Urothelium cell line (cell line): ENCODE results near the gene FGD3.
"Not testable (repeated sequence)": the region's sequence is repeated elsewhere in the genome, so short reads cannot be mapped to it uniquely, and the experiment has no call there.

Source experiments
- DNase-seq: peaks from one replicate; pipeline ENCODE4 v3.0.0; 2011; ENCODE audit warnings: low spot score, mixed read lengths
- FAIRE-seq: peaks from 2 replicates; lab custom pipeline; 2011; peaks lifted over from hg19 to GRCh38; lab: Jason Lieb, UNC

The FGD3 gene

DNA sequence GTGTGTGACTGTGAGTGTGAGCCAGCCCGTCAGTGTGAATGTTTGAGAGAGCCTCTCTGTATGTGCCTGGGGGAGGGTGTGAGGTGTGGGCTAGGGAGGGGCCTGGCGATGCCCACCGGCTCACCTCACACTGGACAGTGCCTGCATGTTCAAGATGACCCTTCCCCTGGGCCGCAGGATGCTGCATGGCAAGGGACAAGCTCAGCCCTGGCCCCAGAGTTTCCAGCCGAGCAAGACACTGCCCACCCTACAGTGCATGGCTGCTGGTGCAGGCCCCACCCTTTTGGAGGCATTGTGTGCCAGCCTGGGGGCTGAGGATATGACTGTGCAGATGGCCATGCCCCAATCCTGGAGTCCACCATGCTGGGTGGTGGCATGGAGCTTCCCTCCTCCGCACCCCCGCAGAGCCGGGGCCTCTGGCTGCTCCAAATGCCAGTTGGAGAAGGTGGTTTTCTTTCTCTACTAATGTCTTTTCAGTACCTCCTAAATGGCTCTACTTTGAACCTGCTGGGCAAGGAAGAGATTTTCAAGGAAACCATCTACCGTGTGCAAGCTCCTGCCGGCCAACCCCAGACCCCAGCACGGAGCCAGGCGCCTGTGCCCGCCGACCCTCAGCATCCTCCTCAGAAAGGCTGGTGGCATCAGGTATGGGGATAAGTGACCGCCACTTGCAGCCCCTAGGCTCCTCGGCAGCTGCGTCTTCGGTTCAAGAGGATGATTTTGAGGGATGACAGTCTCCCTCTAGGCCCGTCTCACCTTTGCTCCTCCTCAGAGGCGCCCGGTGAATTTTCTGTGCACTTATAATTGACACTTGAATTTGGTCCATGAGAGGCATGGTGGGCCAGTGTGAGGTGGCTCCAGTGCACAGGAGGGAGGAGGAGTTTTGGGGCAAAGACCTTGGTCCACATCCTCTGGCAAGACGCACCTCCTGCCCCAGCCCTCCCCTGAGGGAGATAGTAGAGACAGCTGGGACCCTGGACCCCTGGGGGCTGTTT lies 27.7 kb downstream of the FGD3 start:
- no peak for DNase-seq
- FAIRE-seq: no peak

DNA sequence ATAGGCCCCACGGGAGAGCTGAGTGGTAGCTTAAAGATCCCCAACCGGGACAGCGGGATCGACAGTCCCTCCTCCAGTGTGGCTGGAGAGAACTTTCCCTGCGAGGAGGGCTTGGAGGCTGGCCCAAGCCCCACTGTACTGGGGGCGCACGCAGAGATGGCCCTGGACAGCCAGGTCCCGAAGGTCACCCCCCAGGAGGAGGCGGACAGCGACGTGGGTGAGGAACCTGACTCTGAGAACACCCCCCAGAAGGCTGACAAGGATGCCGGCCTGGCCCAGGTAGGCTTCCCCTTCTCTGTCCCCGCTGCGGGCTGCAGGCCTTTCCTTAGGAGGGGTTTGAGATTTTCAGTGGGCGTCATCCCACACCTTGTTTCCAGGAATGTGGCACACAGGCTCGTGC lies 29.1 kb downstream of the FGD3 start:
- FAIRE-seq (no peak), DNase-seq (no peak)

DNA sequence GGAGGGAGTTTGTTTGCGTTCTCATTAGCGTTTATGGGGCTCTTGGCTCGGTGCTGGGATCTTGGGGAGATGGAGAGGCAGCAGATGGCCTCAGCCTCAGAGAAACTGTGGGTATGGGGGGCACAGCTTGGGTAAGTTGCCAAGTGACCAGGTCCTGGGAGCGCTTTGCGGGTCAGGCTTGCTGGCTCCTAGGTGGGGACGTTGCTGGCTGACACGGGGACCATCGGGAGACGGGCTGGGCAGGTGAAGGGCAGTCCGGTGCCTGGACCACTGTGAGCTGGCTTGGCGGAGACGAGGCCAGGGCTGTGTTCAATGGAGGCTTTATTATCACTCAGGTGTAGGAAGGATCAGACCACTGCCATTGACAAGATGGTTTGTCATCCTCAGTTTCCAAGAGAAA lies 30.0 kb downstream of the FGD3 start:
- DNase-seq (no peak), FAIRE-seq (no peak)

DNA sequence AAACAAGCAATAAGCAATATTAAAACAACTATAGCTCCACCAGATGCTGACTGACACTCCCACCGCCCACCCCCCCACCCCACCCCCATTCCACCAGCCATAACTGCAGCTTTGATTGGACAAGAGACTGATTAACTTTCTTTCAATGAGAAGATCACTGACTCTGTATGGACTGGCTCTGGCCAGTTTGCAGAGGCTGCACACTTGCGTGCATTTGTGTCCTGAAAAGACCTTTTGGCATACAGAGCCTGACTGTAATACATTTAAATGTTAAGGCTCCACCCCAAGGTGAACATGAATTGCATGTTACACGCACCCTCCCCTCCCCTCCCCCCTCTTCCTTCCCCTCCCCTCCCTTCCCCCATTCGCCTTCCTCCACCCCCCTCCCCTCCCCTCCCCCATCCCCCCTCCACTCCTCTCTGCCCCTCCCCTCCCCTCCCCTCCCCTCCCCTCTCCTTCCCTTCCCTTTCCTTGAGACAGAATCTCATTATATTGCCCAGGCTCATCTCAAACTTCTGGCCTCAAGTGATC lies 31.1 kb downstream of the FGD3 start:
- DNase-seq: no peak
- no peak for FAIRE-seq

DNA sequence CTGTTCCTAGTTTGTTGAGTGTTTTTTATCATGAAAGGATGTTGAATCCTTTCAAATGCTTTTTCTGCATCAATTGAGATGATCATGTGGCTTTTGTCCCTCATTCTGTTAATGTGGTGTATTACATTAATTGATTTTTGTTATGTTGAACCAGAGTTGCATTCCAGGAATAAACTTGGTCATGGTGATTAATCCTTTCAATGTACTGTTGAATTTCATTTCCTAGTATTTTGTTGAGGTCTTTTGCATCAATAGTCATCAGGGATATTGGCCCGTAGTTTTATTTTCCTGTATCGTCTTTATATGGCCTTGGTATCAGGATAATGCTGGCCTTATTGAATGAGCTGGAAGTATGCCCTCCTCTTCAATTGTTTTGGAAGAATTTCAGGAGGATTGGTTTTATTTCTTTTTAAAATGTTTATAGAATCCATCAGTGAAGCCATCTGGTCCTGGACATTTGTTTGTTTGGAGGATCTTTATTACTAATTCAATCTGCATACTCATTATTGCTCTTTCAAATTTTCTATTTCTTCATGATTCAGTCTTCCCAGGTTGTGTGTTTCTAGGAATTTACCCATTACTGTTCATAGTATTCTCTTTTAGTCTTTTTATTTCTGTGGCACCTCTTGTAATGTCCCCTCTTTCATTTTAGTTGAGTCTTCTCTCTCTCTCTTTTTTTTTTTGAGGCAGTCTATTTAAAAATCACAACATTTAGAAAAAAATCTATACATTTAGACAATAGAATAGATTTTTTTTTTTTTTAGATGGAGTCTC lies 32.1 kb downstream of the FGD3 start:
- FAIRE-seq: no peak

DNA sequence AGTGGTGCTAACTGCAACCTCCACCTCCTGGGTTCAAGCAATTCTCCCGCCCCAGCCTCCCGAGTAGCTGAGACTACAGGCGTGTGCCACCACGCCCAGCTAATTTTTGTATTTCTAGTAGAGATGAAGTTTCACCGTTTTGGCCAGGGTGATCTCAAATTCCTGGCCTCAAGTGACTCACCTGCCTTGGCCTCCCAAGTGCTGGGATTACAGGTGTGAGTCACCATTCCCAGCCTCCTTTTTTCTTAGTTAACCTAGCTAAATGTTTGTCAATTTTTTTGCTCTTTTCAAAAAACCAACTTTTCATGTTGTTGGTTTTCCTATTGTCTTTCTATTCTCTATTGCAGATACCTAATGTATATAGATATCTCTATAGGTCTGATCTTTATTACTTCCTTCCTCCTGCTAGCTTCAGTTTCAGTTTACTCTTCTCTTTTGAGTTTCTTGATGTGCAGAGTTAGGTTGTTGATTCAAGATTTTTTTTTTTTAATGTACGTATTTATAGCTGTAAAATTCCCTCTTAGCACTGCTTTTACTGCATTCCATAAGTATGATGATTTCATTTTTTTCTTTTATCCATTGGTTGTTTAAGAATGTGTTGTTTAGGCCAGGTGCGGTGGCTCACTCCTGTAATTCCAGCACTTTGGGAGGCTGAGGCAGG lies 32.9 kb downstream of the FGD3 start:
- DNase-seq: no peak
- no peak for FAIRE-seq

More for the DNA sequence above, 32.1 kb downstream of the FGD3 start:
- DNase-seq: no peak

DNA sequence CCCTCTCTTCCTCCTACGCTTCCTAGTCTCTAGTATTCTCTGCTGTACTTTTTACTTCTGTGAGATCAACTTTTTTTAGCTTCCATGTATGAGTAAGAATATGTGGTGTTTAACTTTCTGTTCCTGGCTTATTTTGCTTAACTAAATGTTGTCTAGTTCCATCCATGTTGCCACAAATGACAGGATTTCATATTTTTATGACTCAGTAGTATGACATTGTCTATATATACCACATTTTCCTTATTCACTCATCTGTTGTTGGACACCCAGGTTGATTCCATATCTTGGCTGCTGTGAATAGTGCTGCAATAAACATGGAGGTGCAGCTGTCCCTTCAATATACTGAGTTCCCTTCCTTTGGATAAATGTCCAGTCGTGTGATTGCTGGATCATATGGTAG lies 34.8 kb downstream of the FGD3 start:
- FAIRE-seq: no peak
- no peak for DNase-seq

DNA sequence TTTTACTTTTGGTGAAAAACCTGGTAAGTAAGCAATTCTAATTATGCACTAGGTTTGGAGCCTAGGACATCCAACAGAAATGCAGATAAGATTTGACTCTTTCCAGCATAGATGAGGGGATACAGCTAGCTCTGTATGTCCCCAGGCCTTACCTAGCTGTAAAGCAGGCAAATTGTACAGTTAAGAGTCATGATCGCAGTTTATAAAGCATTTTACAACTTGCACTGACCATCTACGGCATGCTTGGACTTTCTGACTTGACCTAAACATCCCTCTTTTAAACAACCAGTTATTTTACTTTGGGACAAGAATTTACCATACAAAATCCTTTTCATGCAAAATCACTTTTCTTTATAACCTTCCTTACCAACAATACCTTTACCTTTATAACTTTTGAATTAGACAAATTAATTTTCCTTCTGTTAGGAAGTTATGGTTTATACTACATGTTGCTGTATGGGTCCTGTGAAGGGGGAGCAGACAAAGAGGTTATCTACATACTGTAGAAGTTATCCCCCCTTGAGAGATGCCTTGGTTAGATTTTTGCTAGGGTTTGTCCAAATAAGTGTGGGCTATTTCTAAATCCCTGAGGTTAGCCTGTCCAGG lies 36.8 kb downstream of the FGD3 start:
- FAIRE-seq: no peak
- no peak for DNase-seq

DNA sequence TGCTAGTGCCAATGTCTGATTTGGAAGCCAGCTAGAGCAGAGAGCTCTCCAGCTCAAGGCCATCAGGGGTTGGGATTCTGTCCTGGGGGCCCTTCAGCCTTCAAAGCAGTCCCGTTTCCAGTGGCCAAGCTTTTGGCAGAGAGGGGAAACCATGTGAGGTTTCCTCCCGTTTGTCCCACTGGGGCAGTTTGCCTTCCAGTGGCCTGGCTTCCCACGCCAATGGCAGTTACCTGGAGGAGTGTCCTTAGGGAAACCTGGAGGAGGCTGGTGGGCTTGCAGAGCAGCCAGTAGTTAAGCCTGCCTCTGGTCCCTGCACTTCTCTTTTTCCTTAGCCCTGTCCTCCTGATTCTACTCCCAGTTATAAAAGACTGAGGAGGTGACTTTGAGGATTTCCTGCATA lies 37.7 kb downstream of the FGD3 start:
- FAIRE-seq: no peak
- DNase-seq: no peak

DNA sequence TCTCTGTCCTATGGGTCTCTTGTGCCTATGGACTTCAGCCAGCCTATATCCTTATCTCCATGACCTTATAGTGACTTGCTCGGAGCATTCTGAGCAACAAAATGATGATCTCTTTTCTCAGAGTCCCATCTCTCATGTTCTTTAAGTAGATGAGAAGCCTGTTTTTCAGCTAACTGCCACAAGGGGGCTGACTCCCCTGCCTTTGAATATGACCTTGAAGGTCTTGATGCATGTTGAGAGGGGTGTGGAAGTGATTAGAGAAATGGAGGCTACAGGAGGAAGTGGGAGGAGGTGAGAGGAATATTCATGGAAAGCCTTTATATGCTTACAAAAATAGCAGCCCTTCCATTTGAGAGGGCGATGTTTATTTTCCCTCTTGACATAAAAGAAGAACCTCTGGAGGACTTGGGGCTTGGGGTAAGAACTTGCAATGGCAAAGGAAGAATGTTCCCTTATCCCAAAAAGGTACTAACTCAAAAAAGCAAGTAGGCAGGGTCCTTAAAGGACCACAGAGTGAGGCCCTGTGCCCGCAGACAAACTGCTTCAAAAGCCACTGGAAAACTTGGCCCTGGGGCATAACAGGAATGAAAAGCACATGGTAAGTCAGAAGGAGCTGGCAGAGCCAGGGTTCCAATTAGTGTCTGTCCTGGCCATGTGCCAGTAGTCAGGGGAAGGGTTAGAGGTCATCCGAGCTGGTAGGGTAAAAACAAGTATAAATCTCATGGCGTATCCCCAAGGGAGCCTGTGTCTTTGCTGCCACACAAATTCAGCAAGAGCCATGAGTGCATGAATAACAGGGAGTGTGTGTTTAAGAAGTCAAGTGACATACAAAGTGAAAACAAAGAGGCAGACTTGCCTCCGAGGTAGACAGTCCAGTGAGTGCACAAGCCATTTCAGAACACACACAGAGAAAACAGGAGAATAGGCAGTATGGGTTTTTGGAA lies 39.1 kb downstream of the FGD3 start:
- FAIRE-seq (no peak), DNase-seq (no peak)

DNA sequence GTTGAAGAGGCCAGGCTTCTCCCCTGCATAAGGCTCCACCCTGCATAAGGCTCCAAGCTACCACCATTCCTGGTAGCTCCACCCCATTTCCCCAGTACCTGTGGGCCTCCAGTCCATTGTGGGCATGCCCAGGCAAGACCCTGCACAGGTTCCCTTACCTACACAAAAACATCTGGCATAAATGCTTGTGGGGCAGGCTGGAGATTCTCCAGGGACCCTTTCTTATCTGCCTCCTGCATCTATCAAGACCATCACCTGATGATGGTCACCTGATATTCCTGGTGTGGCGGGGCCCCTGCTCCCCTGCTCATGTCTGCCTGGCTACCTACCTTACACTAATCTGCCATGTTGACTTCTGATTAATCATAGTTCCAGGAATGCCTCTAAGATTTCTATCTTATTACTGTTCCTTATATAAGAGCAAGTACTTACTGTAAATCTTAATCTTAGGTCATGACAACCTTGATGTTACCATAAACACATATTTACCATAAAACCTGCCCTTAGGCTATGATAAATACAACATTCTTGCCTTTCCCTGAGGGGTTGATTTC lies 41.0 kb downstream of the FGD3 start:
- FAIRE-seq (no peak), DNase-seq (no peak)

DNA sequence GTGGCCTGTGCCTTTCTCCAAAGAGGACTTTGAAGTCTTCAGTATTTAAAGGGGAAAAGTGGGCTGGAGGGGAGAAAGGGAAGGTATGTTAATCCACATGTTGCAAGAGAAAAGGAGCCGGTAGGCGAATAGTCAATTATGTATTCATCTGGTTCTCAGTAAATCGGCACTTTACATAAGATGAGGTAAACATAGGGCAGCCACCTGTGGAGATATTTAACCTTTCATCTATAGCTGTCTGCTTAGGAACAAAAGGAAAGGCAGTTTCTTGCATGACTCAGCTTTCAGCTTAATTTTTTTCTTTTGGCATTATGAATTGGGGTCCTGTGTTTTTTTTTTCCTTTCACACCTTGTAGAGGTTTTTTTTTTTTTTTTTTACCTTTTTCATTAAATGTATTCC lies 42.2 kb downstream of the FGD3 start:
- DNase-seq (no peak), FAIRE-seq (no peak)

DNA sequence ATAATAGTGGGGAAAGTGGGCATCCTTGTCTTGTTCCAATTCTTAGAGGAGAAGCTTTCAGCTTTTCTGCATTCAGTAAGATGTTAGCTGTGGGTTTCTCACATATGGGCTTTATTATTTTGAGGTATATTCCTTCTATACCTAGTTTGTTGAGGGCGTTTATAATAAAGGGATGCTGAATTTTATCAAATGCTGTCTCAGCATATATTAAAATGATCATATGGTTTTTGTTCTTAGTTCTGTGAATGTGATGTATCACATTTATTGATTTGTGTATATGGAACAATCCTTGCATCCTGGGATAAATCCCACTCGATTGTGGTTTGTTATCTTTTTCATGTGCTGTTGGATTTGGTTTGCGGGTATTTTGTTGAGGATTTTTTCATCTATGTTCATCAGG lies 43.1 kb downstream of the FGD3 start:
- DNase-seq: no peak
- FAIRE-seq: no peak

DNA sequence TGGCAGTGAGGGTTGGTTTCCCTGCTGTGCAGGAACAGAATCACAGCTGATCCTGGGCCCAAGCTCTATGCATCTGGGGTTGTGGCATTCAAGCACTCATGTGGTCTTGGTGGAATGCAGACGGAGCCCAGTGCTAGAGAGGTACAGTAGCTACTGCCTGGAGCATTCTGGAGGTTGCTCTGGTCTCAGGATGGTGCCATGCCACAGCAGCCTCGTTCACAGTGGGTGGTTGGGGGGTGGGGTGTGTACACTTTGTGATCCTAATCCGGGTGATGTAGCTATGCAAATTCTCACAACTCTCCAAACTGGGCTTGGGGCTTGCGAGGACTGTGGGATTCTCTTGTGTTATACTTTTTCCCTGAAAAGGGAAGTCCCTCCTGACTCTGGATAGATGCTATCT lies 45.2 kb downstream of the FGD3 start:
- FAIRE-seq (no peak), DNase-seq (no peak)

DNA sequence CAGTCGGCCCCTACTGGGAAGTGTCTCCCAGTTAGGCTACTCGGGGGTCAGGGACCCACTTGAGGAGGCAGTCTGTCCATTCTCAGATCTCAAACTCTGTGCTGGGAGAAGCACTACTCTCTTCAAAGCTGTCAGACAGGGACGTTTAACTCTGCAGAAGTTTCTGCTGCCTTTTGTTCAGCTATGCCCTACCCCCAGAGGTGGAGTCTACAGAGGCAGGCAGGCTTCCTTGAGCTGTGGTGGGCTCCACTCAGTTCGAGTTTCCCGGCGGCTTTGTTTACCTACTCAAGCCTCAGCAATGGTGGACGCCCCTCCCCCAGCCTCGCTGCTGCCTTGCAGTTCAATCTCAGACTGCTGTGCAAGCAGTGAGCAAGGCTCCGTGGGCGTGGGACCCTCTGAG lies 51.5 kb downstream of the FGD3 start:
- FAIRE-seq, DNase-seq: not testable (repeated sequence)

DNA sequence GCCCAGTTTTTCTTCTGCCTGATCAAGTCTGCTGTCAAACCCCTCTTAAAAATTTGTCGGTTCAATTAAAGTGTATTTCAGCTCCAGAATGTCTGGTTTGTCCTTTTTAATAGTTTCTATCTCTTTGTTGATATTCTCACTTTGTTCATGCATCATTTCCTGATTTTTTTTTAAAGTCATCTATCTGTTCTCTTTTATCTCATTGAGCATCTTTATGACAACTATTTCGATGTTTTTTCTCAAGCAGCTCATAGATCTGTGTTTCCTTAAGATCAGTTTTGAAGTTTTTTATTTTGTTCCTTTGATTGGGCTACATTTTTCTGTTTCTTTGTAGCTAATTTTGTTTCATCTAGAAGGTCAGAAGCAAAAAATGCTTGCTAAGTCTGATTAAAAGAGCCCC lies 53.7 kb downstream of the FGD3 start:
- FAIRE-seq: no peak
- DNase-seq: no peak

DNA sequence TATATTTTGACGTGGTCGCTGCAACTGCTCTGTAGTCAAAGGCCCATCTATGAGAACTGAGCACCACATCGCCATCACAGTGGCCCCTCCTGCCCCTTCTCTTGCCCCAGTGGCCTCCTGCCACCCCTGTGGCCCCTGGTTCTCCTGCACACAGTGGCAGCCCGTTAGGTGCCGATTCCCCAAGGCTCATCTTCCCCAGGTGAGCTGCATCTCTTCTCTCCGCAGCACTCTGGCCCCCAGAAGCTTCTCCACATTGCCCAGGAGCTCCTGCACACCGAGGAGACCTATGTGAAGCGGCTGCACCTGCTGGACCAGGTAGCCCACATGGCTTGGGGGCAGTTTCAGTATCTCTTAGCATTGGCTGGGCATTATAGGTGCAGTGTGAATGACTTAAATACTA lies 55.4 kb downstream of the FGD3 start:
- DNase-seq (no peak), FAIRE-seq (no peak)

DNA sequence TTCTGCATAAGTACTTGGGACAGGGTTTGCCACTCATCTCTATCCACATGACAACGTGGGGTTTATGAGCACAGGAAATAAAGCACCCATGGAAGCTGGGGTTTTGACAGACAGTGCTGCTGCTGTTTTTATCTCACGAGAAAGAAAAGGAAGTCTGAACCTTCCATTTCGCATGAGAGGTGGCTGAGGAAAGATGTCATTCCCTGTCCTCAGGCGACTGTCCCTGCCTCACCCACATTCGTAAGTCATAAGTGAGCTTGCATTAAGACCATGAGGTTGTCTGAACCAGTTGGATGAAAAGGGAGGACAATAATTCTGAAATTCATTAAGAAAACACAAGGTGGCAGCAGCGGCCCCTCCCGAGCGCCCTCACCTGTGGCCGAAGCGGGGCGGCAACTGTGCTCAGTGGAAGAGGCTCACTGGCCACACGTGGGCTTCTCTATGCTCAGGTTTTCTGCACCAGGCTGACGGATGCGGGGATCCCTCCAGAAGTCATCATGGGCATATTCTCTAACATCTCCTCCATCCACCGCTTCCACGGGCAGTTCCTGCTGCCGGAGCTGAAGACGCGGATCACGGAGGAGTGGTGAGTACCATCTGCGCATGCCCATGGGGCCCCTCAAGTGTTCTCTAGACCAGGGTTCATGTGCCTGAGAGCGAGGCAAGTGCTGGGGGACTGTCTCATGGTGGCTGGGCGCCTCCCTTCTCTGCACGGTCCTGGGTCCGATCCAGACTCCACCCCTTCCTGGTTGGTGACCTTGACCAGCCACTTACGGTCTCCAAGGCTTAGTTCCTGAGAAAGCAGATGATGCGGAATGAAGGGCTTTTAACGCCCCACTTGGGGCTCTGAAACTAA lies 56.5 kb downstream of the FGD3 start:
- DNase-seq: peak; percentile 75
- FAIRE-seq: no peak
